SK-N-DZ (cell line): ENCODE results near the gene IL4R.
"Not testable (repeated sequence)": the region's sequence is repeated elsewhere in the genome, so short reads cannot be mapped to it uniquely, and the experiment has no call there.

ENCODE experiments used
- DNase-seq: peaks from one replicate; pipeline ENCODE4 v3.0.0-alpha.2; 2015; ENCODE audit warnings: low spot score

IL4R gene

DNA sequence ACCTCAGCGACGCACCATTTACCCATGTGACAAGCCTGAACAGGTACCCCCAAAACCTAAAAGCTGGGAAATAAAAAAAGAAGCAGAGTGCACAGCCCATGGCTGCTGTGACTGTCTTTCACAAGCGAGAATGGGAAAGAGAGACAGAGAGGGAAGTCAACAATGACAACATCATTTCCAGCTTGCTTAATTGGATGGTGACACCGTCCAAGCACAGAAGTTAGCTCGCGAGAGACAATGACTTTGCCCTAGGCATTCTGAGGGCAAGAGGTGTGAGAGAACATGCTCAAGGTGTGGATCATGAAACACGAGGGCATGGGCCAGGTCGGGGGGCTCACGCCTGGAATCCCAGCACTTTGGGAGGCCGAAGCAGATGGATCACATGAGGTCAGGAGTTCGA is 25.9 kb upstream of the IL4R start:
- no peak for DNase-seq

DNA sequence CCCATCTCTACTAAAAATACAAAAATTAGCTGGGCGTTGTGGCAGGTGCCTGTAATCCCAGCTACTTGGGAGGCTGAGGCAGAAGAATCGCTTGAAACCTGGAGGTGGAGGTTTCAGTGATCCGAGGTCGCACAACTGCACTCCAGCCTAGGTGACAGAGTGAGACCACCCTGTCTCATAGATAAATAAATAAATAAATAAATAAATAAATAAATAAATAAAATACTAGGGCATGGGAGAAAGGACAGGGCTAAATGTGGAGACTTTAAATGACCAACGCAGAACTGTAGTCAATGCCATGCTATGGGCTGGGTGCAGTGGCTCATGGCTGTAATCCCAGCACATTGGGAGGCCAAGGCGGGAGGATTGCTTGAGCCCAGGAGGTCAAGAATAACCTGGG is 25.5 kb upstream of the IL4R start:
- DNase-seq = not testable (repeated sequence)

DNA sequence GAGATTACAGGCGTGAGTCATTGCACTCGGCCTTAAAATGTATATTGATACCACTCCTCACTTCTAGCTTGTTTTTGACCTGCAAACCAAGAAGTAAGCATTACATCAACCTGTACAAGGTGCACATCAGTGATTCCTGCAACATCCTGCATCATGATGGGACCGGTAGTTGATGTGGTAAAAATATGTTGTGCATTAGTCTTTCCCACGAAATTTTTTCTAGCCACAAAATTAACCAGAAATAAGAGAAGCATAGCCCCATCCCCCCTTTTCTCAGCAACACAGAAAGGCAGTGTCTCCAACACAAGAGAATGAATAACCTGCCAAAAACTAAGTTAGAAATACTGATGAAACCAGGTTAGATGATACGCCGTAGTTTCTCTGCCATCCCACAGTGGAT is 24.1 kb upstream of the IL4R start:
- no peak for DNase-seq

DNA sequence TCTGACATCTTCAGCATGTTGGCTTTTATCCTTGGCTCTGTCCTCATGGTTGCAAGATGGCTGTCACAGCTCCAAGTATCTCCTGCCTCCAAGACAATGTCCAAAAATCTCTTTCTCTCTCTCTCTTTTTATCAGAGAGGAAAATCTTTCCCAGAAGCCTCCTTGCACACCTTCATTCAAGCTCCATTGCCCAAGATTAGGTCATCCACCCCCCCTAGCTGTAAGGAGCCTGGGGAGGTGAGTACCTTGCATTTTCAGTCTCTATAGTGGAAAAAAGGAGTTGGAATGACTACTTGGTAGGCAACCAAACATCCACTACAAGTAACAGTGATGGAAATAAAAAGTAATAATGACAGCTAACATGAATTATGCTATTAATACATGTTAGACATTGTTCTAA is 23.2 kb upstream of the IL4R start:
- no peak for DNase-seq

DNA sequence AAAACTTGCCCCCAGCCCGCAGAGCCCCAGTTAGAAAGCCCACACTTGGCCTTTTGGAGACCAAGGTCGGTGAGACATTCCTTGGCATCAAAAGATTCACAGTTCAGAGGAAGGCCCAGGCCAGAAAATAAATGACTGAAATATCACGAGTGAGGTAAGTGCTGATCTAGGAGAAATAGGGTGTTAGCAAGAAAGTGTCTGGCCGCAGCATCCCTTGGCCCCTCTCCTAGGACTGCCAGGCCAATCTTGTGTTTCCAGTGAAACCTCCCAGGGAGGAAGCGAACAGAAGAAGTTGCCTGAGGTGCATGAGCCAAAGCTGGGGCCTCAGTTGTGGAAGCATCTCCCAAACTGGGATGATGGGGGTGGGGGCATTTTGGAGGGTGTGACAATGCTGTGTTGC is 22.7 kb upstream of the IL4R start:
- DNase-seq = no peak

DNA sequence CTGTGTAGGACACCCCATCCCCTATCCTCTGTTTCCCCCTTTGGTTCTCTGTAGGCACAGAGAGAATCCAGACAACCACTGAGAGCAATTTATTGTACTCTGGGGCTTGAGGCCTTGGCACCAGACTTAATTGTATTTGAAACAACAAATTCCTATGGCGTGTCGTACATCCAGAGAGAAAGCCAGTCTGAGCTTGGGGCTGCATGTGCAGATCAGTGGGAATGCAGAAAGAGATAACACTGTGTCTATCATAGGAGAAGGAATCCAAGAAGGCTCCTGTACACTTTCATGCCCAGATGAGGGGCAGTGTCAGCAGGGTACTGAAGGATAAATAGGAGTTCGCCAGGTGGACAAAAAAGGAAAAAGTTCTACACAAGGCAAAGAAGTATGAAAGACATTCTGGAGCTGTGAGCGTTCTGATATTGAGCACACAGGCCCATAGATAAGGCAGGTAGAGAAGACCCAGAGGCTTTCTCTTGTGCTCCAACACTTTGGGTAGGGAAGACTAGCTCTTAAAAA is 22.0 kb upstream of the IL4R start:
- DNase-seq = no peak

DNA sequence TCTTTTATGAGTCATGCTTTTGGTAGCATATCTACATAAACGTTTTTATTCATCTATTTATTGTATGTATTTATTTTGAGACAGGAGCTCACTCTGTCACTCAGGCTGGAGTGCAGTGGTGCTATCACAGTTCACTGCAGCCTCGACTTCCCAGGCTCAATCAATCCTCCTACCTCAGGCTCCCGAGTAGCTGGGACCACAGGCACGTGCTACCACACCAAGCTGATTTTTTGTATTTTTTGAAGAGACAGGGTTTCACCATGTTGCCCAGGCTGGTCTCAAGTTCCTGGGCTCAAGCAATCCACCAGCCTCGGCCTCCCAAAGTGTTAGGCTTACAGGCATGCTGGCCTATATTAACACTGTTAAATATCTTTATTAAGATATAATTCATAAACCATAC is 20.4 kb upstream of the IL4R start:
- no peak for DNase-seq

DNA sequence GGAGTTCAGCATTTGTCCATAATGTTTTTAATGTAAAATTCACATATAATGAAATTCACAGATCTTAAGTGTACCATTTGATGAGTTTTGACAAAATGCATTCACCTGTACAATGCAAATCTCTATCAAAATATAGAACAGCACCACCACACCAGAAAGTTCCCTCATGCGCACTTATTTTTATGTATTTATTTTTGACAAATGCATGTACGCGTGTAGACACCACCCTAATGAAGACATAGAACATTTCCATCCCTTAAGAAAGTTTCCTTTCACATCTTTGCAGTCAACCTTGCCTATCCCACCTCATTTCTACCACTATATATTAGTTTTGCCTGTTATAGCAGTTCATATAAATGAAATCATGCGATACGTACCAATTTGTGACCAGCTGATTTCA is 15.6 kb upstream of the IL4R start:
- DNase-seq = no peak

DNA sequence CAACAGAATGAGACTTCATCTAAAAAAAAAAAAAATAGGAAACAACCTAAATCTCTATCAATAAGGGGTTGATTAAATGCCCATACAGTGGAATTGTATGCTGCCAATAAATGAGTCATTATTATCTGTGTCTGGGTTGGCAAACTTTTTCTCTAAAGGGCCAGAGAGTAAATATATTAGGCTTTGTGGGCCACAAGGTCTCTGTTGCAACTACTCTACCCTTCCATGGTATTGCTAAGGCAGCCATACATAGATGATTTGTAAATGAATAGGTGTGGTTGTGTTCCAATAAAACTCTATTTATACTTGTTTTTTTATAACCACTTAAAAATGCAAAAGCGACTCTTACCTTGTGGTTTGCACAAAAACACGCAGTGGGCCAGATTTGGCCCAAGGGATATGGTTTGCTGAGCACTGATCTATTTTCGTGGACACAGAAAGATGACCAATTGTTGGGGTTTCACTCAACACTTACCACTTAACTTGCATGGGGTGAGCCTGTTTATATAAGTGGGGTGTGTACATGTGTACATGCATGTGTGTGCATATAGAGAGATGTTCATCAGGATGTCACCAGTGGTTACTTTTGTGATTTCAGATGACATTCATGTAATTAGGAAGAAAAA is 12.4 kb upstream of the IL4R start:
- DNase-seq = no peak

DNA sequence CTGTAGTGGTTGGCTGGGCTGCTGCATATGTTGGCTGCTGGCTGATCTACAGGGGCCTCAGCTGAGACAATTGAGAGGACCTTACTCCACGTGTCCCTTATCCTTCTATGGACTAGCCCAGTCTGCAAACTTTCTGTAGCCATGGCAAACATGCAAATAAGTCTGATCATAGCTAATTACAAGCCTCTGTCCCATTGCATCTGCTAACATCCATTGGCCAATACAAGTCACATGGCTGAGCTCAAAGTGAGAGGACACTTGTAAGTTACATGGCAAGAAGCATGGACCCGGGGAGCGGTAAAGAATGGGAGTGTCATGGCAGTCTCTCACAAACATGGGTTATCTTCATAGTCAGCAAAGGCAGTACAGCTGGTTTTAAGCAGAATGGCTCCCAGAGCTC is 11.6 kb upstream of the IL4R start:
- DNase-seq = no peak

DNA sequence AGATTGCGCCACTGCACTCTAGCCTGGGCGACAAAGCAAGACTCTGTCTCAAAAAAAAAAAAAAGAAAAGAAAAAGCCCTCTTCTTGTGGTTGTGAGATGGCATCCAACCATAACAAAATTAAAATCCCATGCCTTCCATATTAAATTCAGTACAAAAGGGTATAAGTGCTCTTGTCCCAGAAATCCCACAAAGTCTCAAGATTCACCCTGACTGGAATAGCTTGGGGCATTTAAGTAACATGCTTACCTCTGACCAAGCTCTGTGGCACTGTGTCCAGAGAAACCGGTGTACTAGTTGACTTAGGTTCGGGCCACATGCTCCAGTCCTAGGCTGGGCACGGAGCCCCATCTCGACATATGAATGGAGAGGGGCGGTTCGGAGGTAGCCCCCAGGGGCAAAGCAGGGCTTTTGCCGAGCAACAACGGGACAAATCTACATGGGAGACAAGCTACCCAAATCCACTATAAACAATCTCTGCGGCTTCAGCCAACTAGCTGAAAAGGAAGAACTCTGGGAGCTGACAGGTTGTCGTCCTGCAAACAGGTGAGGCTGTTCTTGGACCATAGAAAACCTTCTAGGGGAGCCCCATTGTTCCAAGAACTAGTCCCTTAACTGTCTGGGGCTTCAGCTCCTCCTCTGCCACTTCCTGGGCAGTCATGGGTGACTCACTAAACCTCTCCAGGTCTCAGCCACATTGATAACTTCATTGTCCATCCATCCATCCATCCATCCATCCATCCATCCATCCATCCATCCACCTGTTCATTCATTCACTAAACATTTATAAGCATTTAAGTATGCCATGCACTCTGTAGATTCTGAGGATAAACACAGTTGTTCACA is 10.3 kb upstream of the IL4R start:
- DNase-seq = no peak

DNA sequence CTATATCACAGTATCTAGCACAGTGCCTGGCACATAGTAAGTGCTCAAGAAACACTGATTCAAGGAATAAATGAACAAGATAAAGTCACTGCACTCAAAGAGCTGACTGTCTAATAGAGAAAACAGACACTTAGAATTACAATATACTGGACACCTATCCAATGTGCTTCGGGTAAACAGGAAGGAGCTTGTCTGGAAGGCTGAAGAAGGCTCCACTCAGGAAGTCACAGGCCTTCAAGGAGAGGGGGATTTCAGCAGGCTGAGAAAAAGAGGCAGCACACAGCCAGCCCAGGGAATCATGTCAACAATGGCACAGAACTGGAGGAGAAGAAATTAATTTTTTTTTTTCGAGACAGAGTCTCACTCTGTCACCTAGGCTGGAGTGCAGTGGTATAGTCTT is 9.7 kb upstream of the IL4R start:
- DNase-seq = no peak

DNA sequence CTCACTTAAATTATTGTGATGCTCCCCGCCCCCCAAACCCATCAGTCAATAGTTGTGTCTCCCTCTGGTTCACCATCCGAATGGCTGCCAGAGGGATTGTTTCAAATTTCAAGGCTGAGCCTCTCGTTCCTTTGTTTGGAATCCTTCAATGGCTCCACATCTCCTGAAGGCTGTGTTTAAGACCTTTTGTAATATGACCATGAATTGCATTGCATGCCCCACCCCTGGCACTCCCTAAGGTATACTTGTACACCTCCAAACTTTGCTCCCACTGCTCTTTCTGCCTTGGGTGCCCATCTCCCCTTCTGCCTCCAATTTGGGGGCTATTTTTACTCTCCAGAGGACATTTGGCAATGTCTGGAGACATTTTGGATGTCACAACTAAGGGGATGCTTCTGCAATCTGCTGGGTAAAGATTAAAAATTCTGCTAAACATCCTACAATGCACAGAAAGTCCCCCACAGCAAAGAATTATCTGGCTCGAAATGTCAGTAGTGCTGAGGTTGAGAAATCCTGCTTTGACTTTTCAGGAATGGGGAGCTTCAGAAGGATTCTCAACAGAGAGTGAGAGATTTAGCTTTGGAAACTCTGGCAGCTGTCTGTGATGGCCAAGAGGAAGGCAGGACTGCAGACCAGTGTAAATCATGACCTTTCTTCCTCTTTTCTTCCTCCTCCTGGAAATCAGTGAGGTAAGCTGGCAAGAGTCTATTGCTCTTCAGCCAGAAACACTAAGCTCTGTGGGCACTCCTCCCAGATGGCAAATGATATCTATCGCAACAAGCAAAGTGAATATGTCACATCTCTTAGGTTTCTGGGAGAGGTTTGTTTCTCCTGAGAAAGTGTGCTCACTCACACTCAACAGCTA is 8.7 kb upstream of the IL4R start:
- no peak for DNase-seq

DNA sequence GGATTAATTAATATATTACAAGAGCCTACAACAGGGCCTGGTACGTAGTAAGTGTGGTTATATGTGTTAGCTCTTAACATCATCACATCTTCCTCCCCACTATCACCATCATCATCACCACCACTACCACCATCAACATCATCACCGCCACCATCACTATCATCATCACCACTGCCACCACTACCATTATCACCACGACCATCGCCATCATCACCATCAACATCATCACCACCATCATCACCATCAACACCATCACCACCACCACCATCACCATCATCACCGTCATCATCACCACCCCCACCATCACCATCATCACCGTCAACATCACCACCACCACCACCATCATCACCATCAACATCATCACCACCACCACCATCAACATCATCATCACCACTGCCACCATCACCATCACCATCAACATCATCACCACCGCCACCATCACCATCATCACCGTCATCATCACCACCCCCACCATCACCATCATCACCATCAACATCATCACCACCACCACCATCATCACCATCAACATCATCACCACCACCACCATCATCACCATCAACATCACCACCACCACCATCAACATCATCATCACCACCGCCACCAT is 7.8 kb upstream of the IL4R start:
- no peak for DNase-seq

DNA sequence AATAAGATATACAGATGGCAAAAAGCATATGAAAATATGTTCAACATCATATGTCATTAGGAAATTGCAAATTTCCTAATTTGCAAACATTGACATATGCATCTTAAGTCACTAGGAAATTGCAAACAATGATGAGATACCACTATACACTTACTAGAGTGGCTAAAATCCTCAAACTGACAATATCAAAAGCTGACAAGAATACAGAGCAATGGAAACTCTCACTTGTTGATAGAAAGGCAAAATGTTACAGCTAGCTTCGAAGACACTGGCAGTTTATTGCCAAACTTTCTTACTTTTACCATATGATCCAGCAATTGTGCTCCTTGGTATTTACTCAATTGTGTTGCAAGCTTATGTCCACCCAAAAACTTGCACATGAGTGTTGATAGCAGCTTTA is 5.0 kb upstream of the IL4R start:
- no peak for DNase-seq

DNA sequence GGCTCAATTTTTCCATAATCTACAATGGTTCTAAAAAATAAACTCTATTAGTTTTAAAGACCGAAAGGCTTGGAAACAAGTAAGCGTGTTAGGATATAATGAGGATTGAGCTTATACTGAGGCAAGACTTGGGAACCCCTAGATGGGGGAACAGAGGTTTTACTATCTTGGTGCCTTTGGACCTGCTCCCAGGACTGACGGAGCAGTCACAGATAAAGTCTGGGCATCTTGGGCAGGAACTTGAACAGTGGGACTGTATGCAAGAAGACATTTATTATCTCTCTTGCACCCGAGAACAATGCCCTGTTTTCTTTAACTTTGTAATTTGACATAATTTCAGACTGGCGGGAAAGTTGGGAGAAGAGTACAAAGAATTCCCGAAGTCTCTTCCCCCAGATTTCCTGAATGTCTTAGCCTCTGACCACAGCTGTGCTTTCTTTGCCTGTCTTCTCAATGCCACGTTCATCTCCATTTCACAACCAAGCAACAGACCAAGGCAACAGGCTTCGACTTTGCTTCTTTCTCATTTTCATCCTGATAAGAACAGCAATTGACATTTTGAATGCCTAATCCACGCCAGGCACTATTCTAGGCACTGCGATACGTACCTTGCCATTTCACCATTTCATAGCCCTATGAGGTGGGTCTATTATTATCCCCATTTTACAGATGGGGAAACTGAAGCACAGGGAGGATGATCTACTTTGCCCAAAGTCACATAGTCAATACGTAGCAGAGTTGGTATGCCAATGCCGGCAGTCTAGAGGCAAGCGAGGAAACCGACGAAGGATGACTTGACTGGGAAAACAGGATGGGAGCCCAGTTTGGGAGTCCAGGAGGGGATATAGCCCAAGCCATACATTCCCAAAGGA is 3.0 kb upstream of the IL4R start:
- DNase-seq = no peak

DNA sequence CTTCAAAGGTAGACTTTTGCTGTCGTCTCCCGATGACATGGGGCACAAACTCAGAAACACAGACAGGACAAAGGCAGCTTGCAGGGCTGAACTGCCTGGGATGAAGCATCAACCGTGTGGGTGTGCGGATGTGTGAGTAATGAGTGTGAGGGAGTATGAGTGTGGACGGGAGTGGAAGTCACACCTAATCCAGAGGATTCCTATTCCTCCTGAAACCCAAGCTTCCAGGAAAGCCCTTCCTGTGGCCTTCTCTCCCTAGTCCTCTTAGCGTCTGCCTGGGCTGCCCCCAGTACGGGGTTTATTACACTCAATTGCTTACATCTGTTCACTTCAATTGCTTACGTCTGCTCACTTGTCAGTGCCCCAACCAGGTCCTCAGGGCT is 2.3 kb upstream of the IL4R start:
- no peak for DNase-seq

DNA sequence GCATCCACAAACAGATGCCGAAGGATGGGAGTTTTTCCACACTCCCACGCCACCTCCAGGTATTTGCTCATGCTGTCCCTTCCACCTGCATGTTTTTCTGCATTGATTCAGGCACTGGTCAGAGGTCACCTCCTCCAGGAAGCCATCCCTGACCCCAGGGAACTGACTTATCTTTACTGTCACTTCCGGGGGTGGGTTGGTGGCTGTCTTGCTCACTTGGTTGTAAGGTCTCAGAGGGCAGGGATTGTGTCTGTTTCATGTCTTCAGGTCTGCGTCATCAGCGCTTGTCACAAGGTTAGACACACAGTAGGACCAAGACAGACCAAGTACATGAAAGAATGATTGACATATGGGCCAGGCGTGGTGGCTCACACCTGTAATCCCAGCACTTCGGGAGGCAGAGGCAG is 1.9 kb upstream of the IL4R start:
- no peak for DNase-seq

DNA sequence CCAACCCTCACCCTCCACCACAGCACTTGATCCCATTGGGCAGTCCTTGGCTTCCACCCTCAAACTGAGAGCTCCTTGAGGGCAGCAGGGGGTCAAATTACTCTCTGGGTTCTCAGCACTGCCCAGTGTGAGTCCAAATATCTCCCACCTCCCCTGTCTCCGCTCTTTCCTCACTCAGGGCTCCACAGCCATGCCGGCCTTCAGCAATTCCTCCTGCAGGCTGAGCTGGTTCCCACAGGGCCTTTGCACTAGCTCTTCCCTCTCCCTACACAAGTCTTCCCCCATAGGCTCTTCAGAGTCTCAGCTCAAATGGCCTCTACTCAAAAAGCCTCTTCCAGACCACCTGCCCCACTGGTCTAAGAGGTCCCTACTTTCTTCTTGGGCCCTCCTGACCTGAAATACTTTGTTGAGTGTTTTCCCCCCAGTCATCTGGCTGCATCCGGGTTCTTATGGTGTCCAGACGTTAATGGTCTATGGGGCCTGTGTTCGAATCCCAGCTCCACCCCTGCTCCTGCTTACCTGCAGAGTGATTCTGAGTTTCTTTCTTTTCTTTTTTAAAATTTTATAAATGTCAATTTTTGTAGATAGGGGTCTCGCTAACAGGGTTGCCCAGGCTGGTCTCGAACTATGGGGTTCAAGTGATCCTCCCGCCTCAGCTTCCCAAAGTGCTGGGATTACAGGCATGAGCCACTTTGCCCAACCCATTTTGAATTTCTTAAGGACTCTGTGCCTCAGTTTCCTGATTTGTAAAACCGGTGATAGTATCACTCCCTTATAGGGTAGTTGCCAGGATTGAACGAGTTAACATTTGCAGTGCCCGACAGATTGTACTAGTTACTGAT is 973 bp upstream of the IL4R start:
- no peak for DNase-seq

DNA sequence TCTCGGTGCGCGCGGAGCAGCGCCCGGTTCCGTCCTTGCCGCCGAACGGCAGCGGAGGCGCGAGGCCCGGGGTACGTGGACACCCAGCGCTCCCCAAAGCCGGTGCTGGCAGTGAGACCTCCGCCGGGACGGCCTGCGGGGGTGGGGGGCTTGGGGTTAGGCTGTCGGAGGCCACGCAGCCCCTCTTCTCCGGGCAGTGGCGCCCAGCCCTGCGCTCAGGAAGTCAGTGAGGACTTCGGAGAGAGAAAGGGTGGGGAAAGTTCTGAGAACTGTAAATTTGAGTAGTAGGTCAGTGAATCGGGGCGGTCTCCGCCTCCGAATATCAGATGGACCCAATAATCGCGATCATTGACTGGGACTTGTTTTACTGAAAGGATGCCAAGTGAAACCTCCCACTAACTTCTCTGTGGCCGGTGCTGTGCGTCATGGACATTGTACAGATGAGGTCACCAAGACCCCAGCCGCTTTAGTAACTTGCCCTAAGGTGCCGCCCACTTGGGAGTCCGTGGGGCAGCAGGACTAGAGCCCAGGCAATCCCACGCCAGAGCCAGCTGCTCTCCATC is 468 bp downstream of the IL4R start:
- no peak for DNase-seq
